Transverse colon (tissue), 3 donors: ENCODE results near the gene ZFP92.

Experiments used
- CTCF ChIP-seq, 5 experiments: fragments of 200-600 bp in 3 of 5; fragments of 450-650 bp in 2 of 5; sonication (generic) in 3 of 5; IDR thresholded peaks; 1 replicate in 2 of 5; 2 replicates in 3 of 5; pipeline ENCODE4 v1.5.1; 2016 to 2017; ENCODE audit warnings: antibody characterized with exemption in 5 of 5, inconsistent platforms in 3 of 5, mild to moderate bottlenecking in 2 of 5, moderate library complexity in 1 of 5
- EP300 ChIP-seq: sonication (generic); formaldehyde crosslinking; IDR thresholded peaks from one replicate; pipeline ENCODE4 v1.6.1; 2017; ENCODE audit warnings: antibody characterized with exemption, low read depth
- POLR2A ChIP-seq: fragments of 450-650 bp; IDR thresholded peaks from one replicate; pipeline ENCODE4 v1.6.1; 2016; ENCODE audit warnings: antibody characterized with exemption, mild to moderate bottlenecking, moderate library complexity

GRCh38 chrX:153380691-153381090 lies 30.6 kb upstream of the ZFP92 start:
- no peak for TF ChIP-seq EP300
- no peak for TF ChIP-seq CTCF (IDR thresholded peaks at IDR 0.05)
- no peak for TF ChIP-seq POLR2A
